HG02588 (cell line): ENCODE results near the gene PITRM1.

ENCODE experiments used
- ATAC-seq: cut with Tn5 transposase; IDR thresholded peaks from one replicate; pipeline ENCODE4 v1.9.1; 2021; ENCODE audit warnings: mild to moderate bottlenecking, moderate library complexity; ENCODE audit not compliant: unreplicated experiment

Gene PITRM1

DNA sequence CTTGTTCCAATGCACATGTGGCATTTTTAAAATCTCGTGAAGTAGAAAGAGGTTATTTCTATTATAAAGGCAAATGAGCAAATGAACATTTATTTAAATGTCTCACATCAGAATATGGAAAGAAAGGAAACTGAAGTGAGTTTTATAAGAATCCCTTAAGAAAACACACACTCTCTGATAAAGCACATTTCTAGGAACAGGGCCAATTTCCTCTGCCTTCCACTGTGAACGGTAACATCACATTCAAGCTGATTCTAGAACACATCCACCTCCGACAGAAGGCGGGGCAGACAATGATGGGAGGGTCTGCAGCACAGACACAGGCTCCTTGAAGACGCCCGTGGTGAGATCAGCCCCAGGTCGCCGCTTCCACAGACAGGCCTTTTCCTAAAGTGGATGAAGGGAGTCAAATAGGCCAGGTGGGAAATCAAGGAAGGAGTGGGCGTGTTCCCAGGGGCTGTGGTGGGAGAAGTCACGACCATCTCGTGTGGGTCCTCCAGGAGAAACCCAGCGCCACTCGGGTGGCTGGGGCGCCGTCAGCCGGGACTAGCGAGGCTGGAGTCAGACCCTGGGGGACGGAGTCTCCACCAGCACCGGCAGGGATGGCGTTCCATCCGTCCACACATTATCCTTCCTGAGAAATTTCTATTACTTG is 31.1 kb downstream of the PITRM1 start:
- ATAC-seq, result no peak

DNA sequence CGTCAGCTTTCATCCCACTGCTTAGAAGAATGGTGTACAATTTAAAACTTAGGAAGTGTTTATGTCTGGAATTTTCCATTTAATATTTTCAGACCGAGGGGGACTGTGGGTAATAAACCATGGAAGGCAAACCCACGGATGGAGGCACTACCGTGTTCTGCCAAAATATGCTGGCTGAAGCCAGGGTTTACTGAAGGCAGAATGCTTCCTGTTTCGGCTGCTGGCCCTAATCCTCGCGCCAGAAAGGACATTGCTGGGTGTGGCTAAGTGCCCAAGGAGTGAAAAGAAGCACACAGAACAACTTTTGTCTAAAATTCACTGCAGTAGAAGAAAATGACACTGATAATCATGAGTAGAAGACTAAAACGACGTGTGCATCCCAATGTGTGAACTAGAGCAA is 32.3 kb downstream of the PITRM1 start:
- no peak for ATAC-seq

DNA sequence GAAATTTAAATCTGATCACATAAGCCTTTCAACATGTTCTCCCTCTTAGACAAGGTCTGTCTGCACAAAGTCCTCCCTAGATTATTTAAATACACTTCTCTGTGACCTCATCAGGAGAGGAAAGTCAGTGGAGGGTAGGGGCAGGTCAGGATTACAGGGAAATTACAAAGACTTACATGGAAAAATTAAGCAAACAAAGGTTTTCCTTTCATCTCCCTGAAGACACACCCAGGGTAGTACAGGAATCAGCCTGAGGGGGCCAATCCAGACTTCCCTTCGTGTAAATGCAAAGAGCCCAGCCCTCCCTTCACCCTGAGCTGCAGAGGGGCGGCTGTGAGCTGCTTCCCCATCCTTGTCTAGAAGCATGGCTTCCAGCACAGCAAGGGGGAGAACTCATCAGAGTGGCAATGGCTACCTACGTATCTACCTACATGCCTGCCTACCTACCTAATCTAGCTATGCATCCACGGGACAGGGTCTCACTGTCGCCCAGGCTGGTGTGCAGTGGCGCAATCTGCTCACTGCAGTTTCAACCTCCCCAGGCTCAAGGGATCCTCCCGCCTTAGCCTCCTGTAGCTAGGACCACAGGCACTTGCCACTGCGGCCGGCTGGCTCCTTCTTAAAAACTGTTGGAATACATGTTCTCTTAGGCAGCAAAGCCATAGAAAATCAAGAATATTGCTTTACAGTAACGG is 33.2 kb downstream of the PITRM1 start:
- no peak for ATAC-seq

DNA sequence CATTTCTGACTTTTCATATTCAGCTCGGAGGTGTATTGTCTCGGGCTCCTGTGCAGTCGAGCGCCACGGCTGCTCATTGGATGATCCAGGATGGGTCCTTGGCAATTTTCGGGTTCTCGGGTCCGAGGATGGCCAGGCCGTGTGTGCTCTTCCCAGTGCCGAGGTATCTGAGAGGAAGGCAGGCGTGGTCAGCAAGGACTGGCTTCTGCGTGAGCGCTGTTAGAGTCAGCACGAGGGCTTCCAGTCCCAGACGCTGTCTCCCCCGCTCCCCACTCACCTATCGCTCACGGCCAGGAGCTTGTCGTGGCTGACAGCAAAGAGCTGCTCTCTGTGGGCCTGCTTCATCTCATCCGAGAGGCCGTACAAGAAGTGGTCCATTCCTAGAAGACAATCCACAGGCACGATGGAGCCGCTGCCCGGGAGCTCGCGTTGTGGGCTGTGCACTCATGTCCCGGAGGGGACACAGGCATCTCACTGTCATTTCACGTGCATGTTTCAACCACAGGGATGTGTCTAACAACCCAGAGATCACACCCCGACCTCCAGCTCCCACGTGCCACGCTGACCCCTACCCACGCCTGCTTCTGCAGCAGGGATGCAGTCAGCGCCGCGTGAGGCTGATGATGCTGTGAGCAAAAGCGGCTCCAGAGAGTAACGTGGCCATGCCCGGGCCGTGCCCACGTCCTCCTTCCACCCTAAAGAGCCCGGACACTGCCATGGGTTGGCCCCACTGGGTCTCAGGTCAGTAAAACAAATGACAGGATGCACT is 34.4 kb downstream of the PITRM1 start:
- ATAC-seq, result no peak

DNA sequence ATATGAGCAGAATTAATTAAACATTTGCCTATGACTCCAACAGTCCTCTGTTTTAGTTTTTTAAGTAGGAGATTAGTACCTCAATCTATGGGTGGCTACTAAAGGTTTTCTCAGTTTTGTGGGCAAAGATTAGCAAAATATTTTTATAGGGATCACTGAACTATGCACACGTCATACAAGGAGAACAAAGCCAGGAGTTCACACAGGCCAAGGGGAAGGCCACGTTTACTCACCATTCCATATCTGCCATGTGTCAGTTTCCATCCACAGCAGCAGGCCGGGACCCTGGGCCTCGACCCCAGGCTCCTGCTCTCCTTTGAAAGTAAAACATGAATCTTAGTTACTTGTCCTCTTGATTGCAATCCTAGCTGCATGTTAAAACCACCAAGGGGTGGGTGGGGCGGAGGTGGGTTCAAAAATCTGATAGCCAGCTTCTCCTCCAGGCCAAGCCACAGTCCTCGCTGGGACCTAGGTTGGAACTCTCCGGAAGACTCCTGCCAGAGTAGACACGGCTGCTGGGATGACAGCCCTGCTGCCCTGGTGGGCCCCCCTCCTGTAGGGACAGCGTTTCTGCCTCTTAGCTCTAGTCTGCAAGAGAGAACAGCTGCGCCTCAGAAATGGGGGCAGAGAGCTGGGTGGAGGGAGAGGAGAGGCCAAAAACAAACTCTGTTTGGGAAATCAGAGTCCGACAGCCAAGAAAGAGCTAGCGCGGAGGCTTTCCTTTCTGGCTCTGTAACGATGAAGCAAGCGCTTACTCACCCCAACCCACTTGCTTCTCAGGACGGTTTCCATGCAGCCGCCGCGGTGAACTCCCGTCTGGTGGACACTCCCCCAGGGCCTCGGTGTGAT is 35.6 kb downstream of the PITRM1 start:
- ATAC-seq, result no peak

DNA sequence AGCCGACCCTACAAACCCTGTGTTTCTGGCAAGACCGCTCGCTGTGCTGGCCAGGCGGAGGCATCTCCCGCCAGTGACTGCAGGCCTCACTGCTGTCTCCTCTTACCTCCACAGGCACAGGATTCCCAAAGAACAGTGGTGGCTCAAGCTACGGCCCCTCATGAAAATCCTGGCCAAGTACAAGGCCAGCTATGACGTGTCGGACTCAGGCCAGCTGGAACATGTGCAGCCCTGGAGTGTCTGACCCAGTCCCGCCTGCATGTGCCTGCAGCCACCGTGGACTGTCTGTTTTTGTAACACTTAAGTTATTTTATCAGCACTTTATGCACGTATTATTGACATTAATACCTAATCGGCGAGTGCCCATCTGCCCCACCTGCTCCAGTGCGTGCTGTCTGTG is 36.2 kb downstream of the PITRM1 start:
- ATAC-seq, result no peak

DNA sequence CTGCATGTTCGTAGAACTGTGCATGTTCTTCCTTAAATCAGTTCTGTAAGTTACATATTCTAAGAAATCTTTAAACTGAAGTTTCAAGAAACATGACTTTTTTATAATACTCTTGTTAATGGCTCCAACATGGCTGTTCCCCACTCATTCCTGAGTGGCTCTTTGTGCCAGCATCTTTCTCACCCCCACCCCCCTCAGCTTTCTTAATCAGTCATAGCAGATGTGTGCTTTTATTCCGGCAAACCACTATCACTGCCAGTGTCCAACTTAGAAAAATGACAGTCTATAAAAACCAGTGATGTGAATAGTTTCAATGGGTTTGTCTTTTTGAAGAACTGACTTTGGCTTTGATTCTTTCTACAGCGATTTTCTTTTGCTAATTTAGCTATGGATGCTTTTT is 37.6 kb downstream of the PITRM1 start:
- ATAC-seq, result no peak

DNA sequence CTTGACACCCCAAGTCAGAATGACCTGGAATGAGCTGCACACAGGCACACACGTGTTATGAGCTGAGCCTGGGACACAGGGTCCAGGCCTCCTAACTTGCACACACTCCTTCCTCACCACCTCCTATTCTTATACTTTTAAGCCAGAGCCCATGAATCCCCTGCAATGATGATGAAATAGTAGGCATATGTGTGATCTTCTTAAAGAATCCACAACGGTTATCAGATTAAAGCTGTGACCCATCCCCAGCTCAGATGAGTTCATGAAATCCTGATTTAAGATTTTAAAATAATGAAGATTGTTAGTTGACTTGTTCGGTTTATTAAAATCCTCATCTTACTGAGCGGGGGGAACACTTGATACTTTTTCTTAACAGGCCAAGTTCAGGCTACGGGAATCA is 38.6 kb downstream of the PITRM1 start:
- ATAC-seq, result no peak

DNA sequence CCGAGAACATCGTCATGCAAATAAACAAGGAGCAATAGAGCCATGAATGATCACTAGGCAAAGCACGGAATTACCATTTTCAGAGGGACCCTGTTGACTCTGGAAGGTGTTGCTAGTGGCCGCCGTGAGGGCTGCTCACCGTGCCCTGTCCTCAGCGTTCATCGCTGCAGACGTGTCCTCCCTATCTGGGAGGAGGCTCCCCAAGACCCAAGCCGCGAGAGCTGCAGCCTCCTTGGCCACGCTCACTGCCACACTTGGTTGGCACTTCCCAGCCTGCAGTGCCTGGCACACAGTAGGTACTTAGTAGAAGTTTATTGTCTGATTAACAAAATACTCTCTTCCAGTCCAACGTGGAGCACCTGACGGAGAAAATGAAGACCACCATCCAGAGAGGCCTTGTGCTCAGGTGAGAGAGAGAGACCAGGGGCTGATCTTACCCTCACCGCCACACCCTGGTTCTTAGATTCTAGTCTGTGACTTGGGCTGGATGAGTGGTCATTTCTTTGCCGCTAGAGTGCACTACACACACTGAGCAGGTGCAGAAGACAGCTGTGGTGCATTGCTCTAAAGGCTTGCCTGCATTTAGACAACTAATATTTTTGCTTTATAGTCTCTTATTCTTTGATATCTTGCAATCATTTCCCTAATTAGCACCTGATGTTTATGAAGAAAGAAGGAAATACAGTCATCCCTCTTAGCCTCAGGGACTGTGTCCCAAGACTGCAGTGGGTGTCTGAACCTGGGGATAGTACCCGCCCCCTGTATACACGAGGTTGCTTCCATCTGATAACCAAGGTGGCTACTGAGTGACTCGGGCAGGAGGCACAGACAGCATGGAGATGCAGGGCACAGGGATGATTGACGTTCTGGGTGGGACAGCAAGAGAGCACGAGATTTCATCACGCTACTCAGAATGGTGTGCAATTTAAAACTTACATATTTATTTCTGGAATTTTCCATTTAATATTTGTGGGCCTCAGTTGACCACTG is 40.3 kb downstream of the PITRM1 start:
- ATAC-seq, result no peak

DNA sequence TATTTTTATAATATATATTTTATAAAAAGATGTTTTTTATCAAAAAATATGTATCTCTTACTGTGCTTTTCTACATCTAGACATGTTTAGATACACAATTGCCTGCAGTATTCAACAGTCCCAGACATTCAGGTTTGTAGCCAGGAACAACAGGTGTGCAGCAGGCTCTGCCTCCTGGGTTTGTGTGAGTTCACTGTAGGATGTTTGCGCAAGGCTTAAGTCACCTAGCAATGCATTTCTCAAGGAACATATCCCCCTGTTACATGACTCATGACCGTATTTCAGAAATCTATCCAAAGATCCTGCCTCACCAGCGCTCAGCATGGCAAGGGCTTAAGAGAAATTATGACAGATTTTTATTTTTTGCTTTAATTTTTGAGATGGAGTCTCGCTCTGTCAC is 41.5 kb downstream of the PITRM1 start:
- ATAC-seq, result no peak

DNA sequence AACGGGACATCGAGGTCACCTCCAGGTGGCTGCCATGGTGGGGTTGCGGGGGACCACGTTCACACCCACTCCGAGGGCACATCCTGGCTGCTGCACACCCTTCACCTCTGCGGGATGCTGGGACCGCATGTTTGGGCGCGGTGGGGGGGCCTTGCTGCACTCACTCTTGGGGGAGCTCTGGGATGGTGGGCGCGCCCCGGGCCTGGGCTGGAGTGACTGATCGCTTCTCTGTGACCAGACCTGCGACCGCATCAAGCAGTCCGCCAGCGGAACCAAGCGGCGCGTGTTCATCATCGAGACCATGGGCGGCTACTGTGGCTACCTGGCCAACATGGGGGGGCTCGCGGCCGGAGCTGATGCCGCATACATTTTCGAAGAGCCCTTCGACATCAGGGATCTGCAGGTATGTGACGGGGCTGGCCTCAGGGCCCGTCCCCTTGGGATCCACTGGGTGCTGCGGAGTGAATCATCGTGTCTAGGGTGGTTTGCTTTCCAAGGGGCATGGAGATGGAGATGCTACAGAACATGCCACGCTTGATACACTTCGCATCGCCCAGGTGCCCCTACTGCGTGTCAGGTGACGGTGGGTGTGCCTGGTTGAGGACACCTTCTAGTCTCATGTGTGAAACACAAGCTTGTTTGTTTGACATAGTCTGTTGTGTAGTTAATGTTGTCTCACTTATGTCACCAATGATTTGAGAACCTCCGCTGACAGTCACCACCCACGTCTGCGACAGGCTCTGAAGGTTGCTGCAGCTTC is 42.8 kb downstream of the PITRM1 start:
- ATAC-seq, result no peak

DNA sequence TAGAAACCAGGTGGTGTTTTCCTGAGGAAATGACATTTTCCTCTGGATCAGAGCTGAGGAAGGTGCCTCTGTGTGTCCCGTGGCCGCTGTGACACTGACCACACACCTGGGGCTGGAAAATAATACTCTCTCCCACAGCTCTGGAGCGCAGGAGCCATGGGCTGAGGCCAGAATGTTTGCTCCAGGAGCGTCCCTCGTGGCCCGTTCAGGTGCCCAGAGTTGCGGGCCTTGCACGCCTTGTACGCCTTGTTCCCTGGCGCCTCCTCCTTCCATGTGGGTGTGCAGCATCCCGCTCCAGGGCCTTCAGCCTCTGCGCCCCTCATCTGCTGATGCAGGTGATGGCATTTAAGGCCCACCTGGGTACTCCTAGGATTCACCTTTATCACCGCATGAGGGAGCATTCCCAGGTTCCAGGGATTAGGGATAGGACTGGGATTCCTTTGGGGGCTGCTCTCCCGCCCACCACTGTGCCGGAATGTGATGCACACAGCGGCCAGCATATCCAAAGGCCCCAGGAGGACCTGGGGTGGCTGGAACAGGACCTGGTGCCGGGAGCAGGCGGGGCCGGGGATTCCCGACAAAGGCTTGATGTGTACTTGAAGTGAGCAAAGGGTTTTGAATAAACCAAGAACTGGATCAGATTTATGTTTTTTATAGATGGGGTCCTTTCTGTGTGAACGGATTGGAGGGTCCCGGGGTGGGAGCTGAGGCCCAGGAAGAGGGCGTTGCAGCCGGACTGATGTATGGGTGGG is 44.0 kb downstream of the PITRM1 start:
- ATAC-seq, result no peak

DNA sequence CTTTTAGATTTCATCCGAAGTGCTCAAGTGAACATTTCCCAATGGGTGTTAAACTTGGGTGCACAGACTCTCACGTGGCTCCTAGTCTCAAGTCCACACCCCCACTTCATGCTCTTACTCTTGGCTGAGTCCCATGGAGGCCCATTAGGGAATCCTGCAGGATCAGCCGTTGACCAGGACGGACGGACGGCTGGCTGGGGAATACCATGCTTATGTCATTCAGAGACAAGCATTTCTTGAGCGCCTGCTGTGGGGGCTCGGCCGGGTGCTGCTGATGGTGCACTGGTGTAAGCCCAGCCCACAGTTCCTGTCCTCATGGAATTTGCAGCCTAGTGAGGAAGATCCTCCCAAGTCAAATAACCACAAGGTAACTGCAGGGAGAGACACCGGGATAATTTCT is 44.7 kb downstream of the PITRM1 start:
- no peak for ATAC-seq

DNA sequence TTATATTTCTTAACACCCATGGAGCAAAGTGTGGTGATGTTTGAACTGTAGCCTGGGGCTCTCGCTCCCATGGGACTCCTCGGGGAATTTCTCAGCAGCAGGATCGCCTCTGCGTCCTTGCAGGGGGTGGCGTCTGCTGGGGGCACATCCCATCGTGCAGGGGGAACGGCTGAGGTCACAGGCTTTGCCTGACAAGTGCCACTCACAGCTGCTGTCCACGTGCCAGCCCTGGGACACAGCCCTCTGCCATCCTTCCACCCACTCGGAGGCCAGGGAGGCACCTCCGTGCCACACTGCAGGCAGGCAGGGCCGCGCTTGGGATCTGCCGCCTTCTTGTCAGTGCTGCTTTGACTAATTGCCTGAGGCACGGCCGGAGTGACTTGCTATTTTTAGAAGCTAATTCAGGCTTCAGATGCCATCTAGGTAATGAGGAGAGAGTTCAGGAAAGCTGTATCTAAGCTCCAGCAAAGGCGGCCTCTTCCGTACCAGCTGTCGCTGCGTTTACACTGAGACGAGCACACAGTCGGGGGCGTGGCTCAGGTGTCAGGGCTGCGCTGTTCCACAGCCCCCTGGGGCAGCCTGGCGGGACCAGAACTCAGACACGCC is 45.7 kb downstream of the PITRM1 start:
- ATAC-seq, result no peak

DNA sequence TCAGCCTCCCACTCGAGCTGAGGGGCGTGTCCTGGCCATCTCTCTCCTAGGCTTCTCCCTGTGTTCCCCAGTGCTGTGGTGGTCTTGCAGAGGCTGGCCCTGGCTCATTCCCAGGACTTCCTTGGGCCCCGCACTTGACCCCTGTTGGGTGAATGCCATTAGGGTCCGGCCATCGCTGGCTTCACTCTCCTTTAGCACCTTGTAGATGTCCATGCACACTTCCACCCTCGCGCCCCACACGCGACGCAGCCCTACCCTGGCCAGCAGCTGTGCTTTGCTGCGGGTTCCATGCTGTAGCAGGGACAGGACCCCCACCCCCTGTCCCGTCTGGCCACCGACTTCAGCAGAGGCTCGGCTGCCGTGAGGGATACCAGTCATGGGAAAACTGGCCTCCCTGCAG is 46.3 kb downstream of the PITRM1 start:
- ATAC-seq, result no peak

DNA sequence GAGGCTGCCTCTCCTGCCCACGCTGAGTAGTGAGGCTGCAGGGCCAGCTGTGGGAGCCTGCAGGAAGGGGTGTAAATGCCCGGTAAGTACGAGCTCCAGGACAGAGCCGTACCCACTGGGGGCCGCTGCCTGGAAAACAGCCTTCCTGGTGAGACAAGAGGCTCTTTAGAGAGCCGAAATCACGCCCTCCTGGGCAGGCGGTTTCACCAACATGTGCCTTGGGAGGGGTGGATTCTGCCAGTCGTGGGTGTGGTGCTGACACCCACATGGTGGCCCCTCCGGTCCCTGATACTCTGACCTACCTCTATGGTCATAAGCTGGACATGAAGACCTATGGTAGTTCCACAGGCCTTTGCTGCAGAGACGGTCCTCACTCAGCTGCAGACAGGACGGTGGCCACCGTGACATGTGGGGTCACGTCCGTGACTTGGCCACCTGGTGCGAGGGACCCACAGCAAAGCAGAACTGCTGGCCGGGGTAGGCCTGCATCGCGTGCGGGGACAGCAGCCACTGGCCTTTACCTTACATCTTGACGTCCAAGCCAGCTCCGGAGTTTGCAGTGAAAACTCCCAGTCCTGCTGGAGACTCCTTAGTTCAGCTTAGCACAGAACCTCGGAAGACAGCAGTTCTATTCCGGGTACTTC is 46.9 kb downstream of the PITRM1 start:
- ATAC-seq, result no peak

DNA sequence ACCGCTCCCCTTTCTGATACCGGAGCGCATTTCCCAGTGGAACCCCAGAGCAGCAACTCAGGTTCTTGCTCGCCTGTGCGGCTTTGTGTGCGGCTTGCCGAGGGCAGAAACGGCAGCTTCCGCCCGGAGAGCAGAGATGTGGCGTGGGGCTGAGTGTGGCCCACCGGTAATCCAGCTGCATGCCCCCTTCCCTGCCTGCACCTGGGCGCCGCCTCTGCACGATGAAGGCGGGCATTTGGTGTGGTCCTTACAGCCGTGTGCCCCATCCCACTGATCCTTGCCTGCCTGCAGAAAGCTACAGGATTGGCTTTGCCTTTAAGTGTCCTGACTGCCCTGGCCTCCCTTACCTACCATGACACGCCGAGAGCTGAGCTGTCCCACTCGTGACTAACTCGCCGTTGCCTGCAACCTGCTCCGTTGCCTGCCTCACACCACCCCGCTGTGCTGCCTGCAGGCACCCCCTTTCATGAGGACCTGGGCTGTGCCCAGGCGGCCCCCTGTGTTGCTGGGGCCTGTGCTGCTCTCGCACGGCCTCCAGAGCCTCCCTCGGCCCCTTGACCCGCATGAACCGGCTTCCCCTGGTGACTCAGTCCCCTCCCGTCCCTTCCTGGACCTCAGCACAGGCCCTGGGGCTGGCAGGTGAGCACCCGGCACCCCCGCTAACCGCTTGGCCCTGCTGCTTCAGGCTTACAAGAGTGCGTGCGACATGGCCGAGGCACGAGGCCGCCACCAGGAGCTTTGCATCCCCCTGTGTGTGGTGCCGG is 48.0 kb downstream of the PITRM1 start:
- ATAC-seq, result no peak
